GM19452 (cell line): ENCODE results near the gene DDX23.

Experiments used
- ATAC-seq: cut with Tn5 transposase; IDR thresholded peaks from one replicate; pipeline ENCODE4 v1.9.1; 2021; ENCODE audit not compliant: unreplicated experiment

The DDX23 gene

DNA sequence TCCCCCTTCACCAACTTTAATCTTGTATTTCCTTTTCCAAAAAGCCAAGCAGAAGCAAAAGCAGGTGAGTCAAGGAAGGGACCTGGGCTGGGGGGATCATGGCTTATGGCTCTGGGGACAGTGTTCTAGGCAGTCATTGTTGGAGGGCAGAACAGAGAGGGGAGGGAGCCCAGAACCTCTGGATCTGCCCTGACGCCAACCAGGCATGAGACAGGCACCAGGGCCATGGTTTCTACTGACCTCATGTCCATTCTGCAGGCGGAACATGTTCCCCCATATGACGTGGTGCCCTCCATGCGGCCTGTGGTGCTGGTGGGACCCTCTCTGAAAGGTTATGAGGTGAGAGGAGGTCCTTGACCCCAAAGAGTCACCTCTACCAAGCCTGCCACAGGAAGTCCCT lies 27.1 kb downstream of the DDX23 start:
- no peak for ATAC-seq

GRCh38 chr12:48824112-48824511 lies 27.9 kb downstream of the DDX23 start:
- ATAC-seq, result no peak

DNA sequence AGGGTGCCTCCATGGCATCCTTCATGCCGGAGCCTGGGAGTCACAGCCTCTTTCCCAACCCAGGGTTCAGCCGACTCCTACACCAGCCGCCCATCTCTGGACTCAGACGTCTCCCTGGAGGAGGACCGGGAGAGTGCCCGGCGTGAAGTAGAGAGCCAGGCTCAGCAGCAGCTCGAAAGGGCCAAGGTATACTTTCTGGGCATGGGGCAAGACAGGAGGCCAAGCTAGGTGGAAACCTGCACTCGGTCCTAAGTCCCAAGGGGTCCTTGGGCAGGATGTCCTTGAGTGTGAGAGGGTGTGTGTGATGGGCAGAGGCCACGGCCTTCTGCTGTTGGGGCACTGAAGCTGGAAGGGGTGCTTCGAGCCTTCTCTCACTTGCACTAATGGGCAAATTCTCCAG lies 28.7 kb downstream of the DDX23 start:
- no peak for ATAC-seq

GRCh38 chr12:48822711-48823110 lies 29.3 kb downstream of the DDX23 start:
- ATAC-seq, result no peak

- ATAC-seq, result no peak
These were observed 29.8 kb downstream of the DDX23 start for GRCh38 chr12:48822139-48822538.

DNA sequence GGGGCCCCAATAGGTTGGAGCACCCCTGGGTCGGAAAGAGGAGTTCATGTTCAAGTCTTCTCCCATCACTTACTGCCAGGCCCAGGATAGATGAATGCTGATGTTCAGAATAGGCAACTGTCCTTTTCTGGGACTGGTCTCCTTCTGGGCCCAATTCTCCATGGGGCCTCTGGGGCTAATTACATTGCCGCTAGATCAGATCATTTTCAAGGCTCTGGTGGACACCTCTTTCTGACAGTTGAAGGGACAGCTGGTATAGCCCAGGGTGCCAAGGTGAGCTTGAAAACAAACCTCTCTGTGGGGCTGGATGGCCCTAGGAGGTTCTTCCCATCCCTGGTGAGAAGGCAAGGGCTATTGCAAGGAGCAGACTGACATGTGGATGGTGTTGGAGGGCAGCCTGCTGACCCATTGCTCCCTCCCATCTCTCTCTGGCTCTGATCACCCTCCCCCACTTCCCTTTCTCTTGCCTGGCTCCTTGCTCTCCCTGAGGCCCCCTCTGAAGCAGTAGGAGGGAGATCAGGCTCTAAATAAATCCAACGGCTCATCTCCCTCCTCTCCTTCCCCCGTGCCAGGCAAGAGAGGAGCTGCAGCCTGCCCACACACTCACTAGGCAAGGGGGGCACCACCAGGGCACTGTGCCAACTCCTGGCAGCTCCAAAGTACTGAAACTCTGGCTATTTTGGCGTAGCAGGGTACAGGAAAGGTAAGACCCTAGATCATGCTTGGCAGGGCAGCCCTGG lies 31.8 kb downstream of the DDX23 start:
- no peak for ATAC-seq

- ATAC-seq, result no peak
These were observed 33.0 kb downstream of the DDX23 start for GRCh38 chr12:48818831-48819590.

- no peak for ATAC-seq
These were observed 33.8 kb downstream of the DDX23 start, which contains the start of gene CACNB3 for GRCh38 chr12:48817873-48818830. Gene CACNB3 (plus strand): TSS chr12:48818496. CDS start chr12:48818930, 434 bp downstream.

GRCh38 chr12:48816143-48816854 lies 35.7 kb downstream of the DDX23 start:
- no peak for ATAC-seq

DNA sequence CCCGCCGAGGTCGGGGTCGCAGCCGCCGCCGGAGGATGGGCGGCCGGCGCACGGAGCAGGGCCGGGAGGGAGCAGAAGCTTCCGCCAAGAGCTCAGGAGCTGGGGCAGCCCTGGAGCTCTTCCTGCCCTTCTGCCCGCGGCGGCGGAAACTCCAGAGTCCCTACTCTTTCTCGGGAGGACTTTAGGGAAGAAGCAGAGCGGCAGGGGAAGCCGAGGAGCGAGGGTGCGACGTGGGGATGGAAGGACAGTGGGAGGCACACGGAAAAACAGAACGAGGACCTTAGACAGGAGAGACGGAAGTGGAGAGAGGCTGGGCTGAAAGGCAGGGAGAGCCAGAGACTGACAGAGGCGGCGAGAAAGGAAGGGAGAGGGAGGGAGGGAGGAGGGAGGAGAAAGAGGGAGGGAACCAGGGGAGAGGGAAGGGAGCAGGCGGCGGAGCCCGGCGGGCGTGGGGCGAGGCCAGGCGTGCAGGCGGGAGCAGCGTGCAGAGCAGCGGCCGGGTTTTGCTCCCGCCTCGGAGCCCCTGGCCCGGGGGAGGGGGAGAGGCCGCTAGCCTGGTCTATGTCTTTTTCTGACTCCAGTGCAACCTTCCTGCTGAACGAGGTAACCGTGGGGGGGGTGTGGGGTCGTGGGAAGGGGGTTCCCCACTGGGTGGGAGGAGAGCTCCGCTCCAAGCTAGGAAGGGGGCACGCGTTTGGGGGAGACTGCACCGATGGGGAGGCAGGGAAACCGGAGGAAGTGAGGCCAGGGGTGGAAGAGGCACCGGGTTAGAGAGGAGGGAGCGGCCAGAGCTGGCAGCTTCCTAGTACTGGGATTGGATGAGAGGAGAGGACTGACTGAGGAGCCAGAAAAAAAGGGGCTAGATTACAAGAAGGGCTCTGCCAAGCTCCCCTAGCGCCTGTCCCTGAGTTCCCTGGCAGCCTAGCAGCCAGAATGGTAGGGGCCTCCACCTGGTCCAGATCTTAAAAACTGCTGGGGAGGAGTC lies 36.5 kb downstream of the DDX23 start:
- peak; percentile 36 for ATAC-seq

- peak; percentile 86 for ATAC-seq
These were observed 37.5 kb downstream of the DDX23 start for GRCh38 chr12:48814262-48815125.

DNA sequence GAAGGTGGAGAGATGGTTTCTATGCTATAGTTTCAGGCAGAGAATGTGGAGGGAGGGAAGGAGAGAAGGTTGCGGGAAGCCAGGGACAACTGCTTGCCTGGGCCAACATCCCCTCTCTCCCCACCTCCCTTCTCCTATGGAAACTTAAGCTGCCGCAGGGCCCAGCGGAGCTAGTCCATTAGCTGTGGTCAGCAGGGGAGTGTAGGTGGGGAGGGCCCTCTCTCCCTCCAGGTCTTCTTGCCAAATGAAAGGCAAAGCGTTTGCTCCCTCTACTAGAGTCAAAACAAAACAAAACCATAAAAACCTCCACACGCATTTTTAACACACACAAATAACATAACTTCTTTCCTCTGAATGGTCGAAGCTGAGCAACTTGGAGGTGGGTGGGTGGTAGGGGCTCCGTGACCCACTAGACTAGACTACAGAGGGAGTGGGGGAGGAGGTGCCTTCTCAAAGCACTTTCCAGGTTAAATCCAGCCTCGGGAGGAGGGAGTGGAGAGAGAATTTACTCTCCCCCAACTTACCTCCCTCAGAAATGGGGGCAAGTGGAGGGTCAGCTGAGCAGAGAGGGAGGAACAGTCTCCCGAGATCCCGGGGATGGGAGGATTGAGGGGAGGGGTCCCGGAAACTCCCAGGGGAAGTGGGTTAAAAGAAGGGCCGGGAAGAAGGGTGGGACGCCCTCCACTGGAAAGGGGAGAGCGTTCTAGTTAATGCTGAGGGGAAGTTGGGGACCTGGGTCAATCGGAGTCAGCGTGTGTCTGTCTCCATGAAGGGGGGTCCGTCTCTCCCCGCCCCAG lies 38.3 kb downstream of the DDX23 start:
- ATAC-seq, result no peak

GRCh38 chr12:48812389-48812788 lies 39.6 kb downstream of the DDX23 start:
- ATAC-seq, result no peak

GRCh38 chr12:48811437-48812090 lies 40.4 kb downstream of the DDX23 start:
- no peak for ATAC-seq

DNA sequence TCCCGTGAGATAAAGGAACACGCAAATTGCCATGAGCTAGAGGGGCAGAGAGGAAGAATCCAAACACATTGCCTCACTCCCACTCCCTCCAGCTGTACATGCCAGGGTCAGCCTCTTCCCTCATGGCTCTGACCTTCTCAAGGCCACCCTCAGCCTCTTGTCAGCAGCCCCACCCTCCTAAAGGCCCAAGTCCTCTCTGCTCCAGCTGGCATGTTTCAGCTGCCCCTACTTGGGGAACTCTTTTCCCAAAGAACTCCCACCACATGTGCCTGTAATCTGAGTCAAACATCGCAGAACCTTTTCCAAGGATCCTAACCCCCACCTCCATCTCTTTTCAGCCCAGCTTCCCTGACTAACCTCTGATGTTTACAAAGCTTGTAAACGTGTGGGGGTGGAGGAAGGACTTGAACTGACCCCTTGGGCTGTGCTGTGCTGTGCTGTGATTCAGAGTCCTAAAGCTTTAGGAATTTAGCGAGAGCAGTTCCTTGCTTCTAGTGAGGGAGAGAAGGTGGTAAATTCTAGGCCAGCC lies 41.0 kb downstream of the DDX23 start:
- no peak for ATAC-seq

GRCh38 chr12:48807981-48808380 lies 44.0 kb downstream of the DDX23 start:
- ATAC-seq, result no peak

- ATAC-seq, result no peak
These were observed 48.3 kb downstream of the DDX23 start for GRCh38 chr12:48803675-48804074.
